Urinary bladder (tissue), 4 donors: Measurements from ENCODE around the gene KHDC4. TPM values are rescaled to one million over a fixed set of nuclear protein-coding genes. Genes with fewer than 3 reads are reported as not detected.

Source experiments
- DNase-seq: peaks from one replicate; pipeline ENCODE4 v3.0.0-alpha.2; 2015; ENCODE audit errors: extremely low spot score
- H3K27ac ChIP-seq: one replicate; pipeline ENCODE4 v1.5.1; 2013; ENCODE audit warnings: low read depth, mild to moderate bottlenecking, moderate library complexity
- H3K36me3 ChIP-seq: one replicate; pipeline ENCODE4 v1.6.1; 2013; ENCODE audit warnings: mild to moderate bottlenecking, moderate library complexity; ENCODE audit not compliant: insufficient read depth
- H3K4me1 ChIP-seq: one replicate; pipeline ENCODE4 v1.6.1; 2013; ENCODE audit warnings: mild to moderate bottlenecking, moderate library complexity; ENCODE audit not compliant: insufficient read depth
- H3K4me3 ChIP-seq: one replicate; pipeline ENCODE4 v1.5.1; 2013; ENCODE audit warnings: low read depth, low read length
- WGBS: extraction: QIAGEN DNeasy Blood & Tissue Kit; methylation state at CpG from one replicate; pipeline ENCODE4 v1.1.7; 2013; 5-methylcytosine and 5-hydroxymethylcytosine counted together
- polyA plus RNA-seq: library from polyadenylated mRNA; stranded (reverse); fragments of 200-250 nt; gene quantifications from one replicate; pipeline ENCODE4 v1.2.3, GENCODE V29; 2013
- small RNA-seq: library from RNA; depleted of rRNA; stranded (forward); fragments of <200 nt; gene quantifications from one replicate; pipeline ENCODE3, GENCODE V24; 2014
- total RNA-seq: library from RNA; depleted of rRNA; stranded (reverse); fragments of >200 nt; gene quantifications from one replicate; pipeline ENCODE4 v1.2.3, GENCODE V29; 2014
- donor health status: healthy with polysubstance abuse.
- donor health status: healthy.

Gene KHDC4
- total and polyA plus RNA-seq, 2 donors = 24.4 to 45.0 TPM

GRCh38 chr1:155872527-155872926 is 61.7 kb downstream of the KHDC4 start:
- 88% methylated on average over 5 of the region's 5 CpGs for WGBS

GRCh38 chr1:155871390-155871789 is 62.8 kb downstream of the KHDC4 start:
- WGBS = 50% methylated on average over 1 of the region's 1 CpG
- Histone ChIP-seq H3K4me3 (no peak overlapping the region), H3K36me3 (no peaks in the 10 kb centered on the region), H3K27ac (no peak overlapping the region), H3K4me1 (no peaks in the 10 kb centered on the region)
- DNase-seq = no peak

More at GRCh38 chr1:155872527-155872926, 61.7 kb downstream of the KHDC4 start:
- H3K36me3 ChIP-seq = no peaks in the 10 kb centered on the region
- no peak overlapping the region for H3K4me3 ChIP-seq
- H3K27ac ChIP-seq = no peak overlapping the region
- DNase-seq = no peak
- H3K4me1 ChIP-seq = no peaks in the 10 kb centered on the region

- Histone ChIP-seq H3K4me1 (no peaks in the 10 kb centered on the region), H3K4me3 (no peak overlapping the region), H3K27ac (no peak overlapping the region), H3K36me3 (no peaks in the 10 kb centered on the region)
- 95% methylated on average over 8 of the region's 8 CpGs for WGBS
- DNase-seq = no peak
These were observed 66.4 kb downstream of the KHDC4 start for GRCh38 chr1:155867766-155868165.

- Histone ChIP-seq H3K36me3 (no peaks in the 10 kb centered on the region), H3K4me1 (no peaks in the 10 kb centered on the region), H3K4me3 (no peak overlapping the region), H3K27ac (no peak overlapping the region)
- DNase-seq = no peak
These were observed 69.8 kb downstream of the KHDC4 start for GRCh38 chr1:155864393-155864792.

Small RNA genes lying within 50 kb of the gene (small RNA-seq; reads per million reads assigned to genes)
- gene MIR6738 (not detected), gene RF00015 (not detected), gene SCARNA4 (not detected), gene SNORA80E (27.5 reads per million, percentile 96 among the genes with 10 or more reads in this experiment)

Other genes with a start within 250 kb of the KHDC4 start
- 166 TPM for gene YY1AP1, start 245.6 kb downstream of the KHDC4 start, total RNA-seq
- gene YY1AP1, start 245.6 kb downstream of the KHDC4 start, polyA plus RNA-seq = 56.5 TPM
- 57.3 TPM for gene DAP3, start 245.3 kb downstream of the KHDC4 start, total RNA-seq
- gene DAP3, start 245.3 kb downstream of the KHDC4 start, polyA plus RNA-seq = 72.0 TPM
- gene GON4L, start 77.2 kb downstream of the KHDC4 start, total RNA-seq = 51.7 TPM
- gene GON4L, start 77.2 kb downstream of the KHDC4 start, polyA plus RNA-seq = 17.6 TPM
- gene SYT11, start 74.8 kb downstream of the KHDC4 start, total RNA-seq = 36.4 TPM
- gene SYT11, start 74.8 kb downstream of the KHDC4 start, polyA plus RNA-seq = 21.1 TPM
- gene RIT1, start 23.1 kb downstream of the KHDC4 start, total RNA-seq = 39.4 TPM
- 24.9 TPM for gene RIT1, start 23.1 kb downstream of the KHDC4 start, polyA plus RNA-seq
- not detected for gene RXFP4, start 7.2 kb upstream of the KHDC4 start, total RNA-seq
- 0.18 TPM for gene RXFP4, start 7.2 kb upstream of the KHDC4 start, polyA plus RNA-seq
- 63.3 TPM for gene ARHGEF2, start 44.1 kb upstream of the KHDC4 start, total RNA-seq
- 40.5 TPM for gene ARHGEF2, start 44.1 kb upstream of the KHDC4 start, polyA plus RNA-seq
- 213 TPM for gene SSR2, start 86.5 kb upstream of the KHDC4 start, total RNA-seq
- 252 TPM for gene SSR2, start 86.5 kb upstream of the KHDC4 start, polyA plus RNA-seq
- 13.2 TPM for gene UBQLN4, start 119.4 kb upstream of the KHDC4 start, total RNA-seq
- 30.3 TPM for gene UBQLN4, start 119.4 kb upstream of the KHDC4 start, polyA plus RNA-seq
- 28.9 TPM for gene LAMTOR2, start 120.4 kb upstream of the KHDC4 start, total RNA-seq
- 91.1 TPM for gene LAMTOR2, start 120.4 kb upstream of the KHDC4 start, polyA plus RNA-seq
- 11.9 TPM for gene RAB25, start 126.7 kb upstream of the KHDC4 start, total RNA-seq
- 28.2 TPM for gene RAB25, start 126.7 kb upstream of the KHDC4 start, polyA plus RNA-seq
- 7.2 TPM for gene MEX3A, start 148.1 kb upstream of the KHDC4 start, total RNA-seq
- 0.76 TPM for gene MEX3A, start 148.1 kb upstream of the KHDC4 start, polyA plus RNA-seq
- gene LMNA, start 180.3 kb upstream of the KHDC4 start, total RNA-seq = 224 TPM
- 306 TPM for gene LMNA, start 180.3 kb upstream of the KHDC4 start, polyA plus RNA-seq
- 7.3 TPM for gene SEMA4A, start 219.2 kb upstream of the KHDC4 start, total RNA-seq
- 7.0 TPM for gene SEMA4A, start 219.2 kb upstream of the KHDC4 start, polyA plus RNA-seq